Measurements from ENCODE around the gene POTEM.
"Not testable (repeated sequence)": the region's sequence is repeated elsewhere in the genome, so short reads cannot be mapped to it uniquely, and the experiment has no call there.

POTEM gene

DNA sequence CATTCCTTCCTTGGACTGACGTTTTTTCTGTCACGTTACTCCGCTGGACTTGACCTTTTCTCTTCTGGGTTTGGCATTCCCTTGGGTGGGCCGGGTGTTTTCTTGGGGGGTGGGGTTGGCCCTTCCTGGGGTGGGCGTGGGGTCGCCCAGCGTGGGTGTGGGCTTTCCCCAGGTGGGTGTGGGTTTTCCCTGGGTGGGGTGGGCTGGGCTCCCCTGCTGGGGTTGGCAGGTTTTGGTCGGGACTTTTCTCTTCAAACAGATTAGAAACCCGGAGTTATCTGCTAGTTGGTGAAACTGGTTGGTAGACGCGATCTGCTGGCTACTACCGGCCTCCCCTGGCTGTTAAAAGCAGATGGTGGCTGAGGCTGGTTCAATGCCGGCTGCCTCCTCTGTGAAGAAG lies at the start of gene POTEM:
Gene POTEM, plus strand, starts transcription at position 301 of the 400 bp plus-strand sequence. Its CDS starts 52 bp downstream, at position 353.
- not testable (repeated sequence) for DNase-seq

DNA sequence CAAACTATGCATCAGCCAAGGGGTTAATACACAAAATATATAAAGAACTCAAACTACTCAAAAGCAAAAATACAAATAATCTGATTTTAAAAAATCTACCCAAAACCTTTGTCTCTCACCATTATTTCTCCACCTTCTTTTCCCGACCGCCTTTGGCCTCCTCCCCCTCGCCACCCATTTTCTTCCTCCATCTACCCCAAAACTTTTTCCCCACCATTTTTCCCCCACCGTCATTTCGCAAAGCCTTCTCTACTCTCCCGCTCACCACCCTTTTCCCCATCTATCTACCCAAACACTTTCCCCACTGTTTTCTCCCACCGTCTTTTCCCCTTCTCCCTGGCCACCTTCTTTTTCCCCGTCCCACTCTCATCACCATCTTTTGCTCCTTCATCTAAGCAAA lies 48.9 kb upstream of the POTEM start:
- not testable (repeated sequence) for DNase-seq

DNA sequence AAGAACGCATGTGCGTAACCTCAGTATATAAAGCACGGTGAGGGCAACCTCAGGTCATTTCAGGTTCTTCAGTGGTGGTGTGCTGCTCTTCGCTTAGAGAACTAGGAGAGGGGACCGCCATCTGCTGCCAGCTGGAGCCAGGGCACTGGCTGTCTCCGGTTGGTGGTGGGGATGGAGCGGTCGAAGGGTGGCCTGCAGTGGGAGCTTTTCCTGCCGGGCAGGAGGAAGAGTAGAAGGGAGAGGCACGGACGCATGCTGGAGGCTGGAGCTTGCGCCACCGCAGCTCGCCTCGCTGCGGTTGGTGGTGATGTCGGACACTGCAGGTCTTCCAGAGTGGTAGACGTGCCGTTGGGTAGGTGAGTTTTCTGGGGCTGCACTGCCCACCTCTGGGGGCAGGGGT lies 47.2 kb upstream of the POTEM start:
- DNase-seq, result not testable (repeated sequence)

DNA sequence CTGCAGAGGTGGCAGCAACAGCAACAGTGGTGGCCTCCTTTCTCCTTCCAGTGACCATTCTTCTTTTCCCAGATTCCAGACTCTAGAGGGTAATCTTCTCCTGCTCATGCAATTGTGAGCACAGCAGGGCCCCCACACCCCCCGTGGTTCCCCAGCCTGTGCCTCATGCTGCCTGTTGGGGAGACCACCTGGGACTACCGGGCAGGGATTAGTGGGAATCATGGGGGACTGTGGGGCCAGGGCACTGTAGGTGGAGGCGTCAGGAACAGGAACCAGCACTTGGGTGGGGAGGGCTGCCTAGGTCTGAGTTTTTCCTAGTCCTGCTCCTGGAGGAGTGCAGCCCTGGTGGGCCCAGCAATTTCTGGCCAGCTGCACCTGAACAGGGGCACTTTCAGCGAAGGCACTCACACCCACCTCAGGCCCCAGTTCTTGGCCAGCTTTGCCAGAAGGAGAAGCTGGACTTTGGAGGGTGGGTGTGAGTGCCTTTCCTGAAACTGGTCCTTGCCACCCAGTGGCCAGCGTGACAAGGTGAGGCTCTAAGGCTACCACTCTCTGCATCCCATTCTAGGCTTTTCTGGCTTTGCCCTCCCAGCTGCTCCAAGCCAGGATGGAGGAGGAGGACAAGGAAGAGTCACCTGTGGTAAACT lies 46.1 kb upstream of the POTEM start:
- DNase-seq, result not testable (repeated sequence)

DNA sequence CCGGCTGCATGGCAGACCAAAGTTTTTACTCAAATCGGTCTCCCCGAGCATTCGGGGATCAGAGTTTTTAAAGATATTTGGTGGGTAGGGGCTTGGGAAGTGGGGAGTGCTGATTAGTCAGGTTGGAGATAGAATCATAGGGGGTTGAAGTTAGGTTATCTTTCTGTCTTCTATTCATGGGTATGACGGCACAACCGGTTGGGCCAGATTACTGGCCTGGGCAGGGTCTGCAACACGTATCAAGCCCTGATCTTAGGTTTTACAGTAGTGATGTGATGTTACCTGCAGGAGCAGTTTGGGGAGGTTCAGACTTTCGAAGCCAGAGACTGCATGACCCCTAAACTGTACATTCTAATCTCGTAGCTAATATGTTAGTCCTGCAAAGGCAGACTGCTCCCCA lies 30.4 kb upstream of the POTEM start:
- not testable (repeated sequence) for DNase-seq

DNA sequence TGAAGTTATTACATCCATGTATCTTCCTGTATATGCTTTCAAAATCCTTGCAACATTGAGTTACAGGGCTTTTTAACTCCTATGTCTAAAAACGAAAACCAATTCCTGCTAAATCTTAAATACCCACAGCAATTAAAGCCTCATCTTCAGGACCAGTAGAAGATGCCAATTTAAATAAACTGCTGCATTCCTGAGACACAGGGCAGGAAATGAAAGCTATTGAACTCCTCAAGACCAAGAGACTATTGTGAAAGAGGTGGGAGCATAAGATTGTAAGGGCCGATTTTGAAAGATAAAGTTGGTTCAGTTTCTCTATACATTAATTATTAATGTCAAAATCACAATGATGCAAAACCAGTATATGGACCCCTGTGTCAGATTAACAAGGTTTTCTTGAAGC lies 28.5 kb upstream of the POTEM start:
- not testable (repeated sequence) for DNase-seq

DNA sequence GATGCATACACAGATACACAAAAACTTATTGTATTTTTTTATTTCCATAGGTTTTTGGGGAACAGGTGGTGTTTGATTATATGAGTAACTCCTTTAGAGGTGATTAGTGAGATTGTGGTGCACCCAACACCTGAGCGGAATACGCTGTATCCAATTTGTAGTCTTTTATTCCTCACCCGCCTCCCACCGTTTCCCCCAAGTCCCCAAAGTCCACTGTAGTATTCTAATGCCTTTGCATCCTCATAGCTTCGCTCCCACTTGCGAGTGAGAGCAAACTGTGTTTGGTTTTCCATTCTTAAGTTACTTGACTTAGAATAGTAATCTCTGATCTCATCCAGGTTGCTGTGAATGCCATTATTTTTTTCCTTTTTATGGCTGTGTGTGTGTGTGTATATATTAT lies 17.3 kb upstream of the POTEM start:
- not testable (repeated sequence) for DNase-seq

DNA sequence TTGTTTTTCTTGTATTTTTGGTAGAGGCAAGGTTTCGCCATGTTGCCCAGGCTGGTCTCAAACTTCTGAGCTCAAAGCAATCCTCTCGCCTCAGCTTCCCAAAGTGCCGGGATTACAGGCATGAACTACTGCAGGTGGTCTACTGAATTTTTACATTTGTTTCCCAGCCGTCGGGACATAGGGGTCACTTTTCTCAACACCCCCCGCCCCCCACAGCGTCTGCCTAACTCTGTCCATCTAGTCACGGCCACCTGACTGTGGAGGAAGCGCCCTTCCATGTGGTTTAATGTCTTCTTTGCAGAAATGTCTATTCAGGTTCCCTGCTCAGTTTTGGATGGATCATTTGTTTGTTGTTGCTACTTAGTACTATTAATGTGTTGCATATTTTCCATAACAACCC lies 14.1 kb upstream of the POTEM start:
- DNase-seq, result not testable (repeated sequence)

DNA sequence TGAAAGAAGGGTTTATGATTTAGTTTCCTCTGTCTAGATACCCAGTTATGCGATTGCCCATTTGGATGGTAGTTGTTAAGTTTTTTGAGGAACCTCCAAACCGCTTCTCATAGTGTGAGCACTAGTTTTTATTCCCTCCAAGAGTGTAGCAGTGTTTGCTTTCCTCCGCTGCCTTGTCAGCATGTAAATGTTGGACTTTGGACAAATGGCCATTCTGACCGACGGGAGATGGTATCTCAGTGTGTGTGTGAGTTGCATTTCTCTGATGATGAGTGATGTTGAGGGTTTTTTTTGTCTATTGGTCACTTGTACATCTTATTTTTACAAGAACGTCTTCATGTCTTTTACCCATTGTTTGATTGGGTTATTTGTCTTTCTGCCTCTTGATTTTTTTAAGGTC lies 11.4 kb upstream of the POTEM start:
- not testable (repeated sequence) for DNase-seq

DNA sequence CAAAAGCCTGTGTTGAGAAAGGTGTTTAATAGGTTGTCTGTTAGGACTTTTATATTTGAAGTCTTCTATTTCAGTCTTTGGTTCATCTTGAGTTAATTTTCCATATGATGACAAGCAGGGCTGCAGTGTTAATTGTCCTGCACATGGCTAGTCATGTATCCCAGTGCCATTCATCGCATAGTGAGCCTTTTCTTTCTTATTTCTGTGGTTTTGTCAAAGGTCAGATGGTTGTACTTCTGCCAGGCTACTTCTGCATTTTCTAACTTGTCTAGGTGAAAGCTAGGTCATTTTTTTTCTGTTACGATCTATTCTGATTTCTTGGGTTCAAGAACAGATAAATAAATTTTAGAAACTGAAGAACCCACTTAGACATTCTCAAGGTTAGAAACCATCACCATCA lies 5.7 kb upstream of the POTEM start:
- DNase-seq, result not testable (repeated sequence)

DNA sequence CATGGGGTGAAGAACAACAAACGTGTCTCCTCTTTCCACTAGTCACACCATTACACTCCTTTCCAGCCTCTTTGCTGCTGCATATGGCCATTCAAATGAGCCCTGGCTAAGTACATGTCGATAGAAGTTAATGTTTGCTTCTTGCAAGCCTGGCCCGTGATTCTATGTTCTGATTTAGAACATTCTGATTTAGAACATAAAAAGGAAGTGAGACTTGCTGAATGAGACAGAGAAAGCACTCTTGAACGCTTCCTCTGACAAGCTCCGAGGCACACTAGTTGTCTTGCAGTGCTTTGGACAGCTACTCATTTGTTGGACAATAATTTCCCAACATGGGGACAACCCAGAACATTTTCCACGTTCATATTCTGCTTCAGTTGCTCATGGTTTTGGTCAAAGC lies 5.1 kb upstream of the POTEM start:
- DNase-seq, result not testable (repeated sequence)

DNA sequence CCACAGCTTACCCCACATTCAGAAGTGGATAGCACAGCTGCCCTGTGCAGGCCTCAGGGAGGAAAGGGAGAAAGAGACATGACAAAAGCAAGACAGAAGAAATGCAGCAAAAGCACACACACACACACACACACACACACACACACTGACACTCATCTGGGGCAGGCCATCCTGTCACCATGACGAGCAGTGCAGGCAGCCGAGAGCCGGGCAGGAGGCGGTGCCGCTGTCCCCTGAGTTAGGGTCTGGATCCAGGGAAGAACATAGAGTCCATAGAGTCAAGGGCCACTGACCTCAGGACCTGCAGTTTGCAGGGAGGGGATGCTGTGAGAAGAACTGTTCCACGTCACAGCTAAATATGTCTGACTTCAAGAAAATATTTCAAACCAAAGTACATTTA lies 4.0 kb upstream of the POTEM start:
- not testable (repeated sequence) for DNase-seq

DNA sequence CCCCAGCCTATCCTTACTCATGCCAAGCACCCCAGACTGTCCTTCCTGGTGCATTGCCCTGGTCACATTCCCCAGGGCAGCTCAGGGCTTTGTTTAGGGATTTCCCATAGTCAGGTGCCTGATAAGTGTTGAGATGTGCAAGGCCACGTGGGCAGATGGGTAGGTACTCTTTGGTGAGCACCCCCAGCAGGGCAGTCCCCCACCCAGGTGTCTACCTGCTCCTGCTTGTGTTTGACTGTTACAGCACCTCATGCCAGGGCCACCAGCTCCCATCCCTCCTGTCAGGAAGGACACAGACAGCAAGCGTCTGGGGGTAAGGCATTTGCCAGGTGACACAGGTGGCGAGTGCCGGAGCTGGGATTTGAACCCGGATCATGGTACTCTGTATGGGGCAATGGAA lies 2.4 kb upstream of the POTEM start:
- DNase-seq, result not testable (repeated sequence)

DNA sequence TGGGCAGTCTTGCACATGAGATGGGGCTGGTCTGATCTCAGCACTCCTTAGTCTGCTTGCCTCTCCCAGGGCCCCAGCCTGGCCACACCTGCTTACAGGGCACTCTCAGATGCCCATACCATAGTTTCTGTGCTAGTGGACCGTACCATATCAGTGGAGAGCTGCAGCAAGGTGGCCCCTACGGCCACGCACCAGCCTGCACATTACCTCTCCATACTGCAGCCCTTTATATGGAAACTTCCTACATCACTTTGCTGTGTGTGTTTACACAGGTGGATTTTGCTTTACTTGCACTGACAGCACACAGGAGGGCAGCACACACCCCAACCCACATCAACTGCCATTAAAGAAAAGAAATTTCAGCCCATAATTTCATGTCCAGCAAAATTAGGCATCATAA lies 35.3 kb downstream of the POTEM start:
- not testable (repeated sequence) for DNase-seq

DNA sequence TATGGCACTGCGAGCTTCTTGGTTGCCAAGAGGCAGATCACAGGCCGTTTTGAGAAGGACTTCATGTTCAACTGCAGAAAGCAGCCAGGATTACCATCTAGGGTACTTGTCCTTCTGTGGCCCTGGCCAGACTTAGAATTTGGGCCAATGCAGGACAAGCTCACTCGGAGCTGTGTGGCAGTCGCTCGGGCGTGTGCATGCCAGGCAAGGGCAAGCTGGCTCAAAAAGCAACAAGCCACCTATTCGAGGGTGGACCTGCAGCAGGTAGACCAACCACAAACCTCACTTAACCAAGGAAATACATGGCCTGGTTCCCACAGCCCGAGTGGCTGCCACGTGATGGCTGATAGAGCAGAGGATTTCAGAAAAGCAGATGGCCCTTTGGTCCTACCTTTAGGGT lies 39.3 kb downstream of the POTEM start:
- not testable (repeated sequence) for DNase-seq

DNA sequence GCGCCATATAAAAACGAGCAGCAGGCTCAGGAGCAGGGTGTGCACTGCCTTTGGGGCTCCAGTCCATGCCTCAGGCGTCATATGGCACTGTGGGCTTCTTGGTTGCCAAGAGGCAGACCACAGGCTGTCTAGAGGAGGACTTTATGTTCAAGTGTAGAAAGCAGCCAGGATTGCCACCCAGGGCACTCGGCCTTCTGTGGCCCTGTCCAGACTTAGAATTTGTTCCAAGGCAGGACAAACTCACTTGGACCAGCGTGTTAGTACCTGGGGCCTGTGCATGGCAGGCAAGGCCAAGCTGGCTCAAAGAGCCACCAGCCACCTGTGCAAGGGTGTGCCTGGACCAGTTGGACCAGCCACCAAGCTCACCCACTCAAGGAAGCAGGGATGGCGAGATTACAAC lies 40.4 kb downstream of the POTEM start:
- DNase-seq, result not testable (repeated sequence)

DNA sequence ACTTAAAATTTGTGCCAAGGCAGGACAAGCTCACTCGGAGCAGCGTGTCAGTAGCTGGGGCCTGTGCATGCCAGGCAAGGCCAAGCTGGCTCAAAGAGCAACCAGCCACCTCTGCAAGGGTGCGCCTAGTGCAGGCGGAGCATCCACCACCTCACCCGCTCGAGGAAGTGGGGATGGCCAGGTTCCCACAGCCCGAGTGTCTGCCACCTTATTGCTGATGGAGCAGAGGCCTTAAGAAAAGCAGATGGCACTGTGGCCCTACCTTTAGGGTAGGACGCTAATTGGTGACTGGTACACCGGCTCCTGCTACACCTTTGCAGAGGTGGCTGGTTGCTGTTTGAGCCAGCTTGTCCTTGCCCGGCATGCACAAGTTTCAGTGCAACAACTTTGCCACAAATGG lies 43.8 kb downstream of the POTEM start:
- not testable (repeated sequence) for DNase-seq

DNA sequence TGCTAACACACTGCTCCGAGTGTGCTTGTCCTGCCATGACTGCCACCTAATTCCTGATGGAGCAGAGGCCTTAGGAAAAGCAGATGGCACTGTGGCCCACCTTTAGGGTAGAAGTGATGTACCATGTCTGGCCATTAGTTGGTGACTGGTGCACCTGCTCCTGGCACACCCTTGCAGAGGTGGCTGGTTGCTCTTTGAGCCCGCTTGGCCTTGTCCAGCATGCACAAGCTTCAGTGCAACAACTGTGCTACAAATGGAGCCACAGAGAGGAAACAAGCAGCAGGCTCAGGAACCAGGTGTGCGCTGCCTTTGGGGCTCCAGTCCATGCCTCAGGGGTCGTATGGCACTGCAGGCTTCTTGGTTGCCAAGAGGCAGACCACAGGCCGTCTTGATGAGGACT lies 44.5 kb downstream of the POTEM start:
- DNase-seq, result not testable (repeated sequence)

DNA sequence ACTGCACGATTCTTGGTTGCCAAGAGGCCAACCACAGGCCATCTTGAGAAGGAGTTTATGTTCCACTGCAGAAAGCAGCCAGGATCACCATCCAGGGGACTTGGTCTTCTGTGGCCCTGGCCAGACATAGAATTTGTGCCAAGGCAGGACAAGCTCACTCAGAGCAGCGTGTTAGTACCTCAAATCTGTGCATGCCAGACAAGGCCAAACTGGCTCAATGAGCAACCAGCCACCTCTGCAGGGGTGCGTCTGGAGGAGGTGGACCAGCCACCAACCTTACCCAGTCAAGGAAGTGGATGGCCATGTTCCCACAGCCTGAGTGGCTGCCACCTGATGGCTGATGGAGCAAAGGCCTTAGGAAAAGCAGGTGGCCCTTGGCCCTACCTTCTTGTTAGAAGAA lies 48.0 kb downstream of the POTEM start:
- DNase-seq, result not testable (repeated sequence)

DNA sequence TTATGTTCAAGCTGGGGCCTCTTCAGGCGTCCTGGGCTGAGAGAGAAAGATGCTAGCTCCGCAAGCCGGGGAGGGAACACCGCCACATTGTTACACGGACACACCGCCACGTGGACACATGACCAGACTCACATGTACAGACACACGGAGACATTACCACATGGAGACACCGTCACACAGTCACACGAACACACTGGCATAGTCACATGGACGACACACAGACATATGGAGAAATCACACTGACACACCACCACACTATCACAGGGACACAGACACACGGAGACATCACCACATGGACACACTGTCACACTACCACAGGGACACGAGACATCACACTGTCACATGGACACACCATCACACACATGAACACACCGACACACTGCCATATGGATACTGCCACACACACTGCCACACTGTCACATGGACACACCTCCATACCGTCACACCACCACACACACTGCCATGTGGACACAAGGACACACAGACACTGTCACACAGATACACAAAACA lies 57.9 kb downstream of the POTEM start:
- DNase-seq, result not testable (repeated sequence)

DNA sequence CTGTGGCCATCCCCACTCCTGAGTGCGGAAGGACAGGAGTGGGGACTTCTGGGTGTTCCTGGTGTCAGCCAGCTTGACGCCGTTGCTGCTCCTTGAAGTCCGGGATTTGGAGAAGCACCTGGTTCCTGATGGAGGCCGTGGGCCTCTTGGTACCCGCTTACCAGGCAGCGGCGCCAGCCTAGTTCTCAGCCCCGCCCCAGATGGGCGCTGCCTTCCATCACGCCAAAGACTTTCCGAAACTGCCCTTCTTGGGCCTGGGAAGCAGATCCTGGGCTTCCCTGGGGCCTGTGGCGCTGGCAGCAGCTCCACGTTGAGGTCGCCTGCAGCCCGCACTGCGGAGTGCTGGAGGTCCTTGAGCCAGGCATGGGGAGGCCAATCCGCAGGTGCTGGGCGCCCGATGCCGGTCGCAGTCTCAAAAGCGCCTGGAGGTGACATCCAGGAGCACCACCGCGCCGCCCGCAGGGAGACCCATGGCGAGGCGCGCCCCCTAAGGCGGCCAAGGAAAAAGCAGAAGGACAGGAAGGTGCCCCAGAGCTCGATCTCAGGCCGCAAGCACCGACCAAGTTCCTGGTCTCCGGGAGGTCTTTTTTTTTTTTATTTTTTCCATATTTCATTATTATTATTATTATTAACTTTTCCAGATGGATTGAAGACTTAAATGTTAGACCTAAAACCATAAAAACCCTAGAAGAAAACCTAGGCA lies 59.6 kb downstream of the POTEM start:
- DNase-seq, result not testable (repeated sequence)

DNA sequence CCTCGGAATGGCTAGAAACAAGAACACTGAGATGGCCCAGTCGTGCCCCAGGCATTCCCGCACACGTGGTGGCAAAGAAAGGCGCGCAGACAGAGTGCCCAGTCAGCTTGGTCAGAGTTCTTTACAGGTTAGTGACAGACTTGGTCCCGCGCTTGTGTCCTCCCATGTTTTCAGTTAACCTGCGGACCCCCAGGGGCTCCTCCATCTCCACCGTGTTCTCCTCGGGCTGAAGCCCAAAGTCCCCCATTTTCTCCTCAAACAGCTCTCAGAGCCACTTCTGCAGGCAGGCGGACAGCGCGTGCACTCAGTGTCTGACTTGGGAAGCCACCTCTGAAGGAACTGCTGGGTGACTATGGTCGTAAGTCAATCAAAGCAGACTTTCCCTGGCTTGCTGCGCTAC lies 60.7 kb downstream of the POTEM start:
- not testable (repeated sequence) for DNase-seq

DNA sequence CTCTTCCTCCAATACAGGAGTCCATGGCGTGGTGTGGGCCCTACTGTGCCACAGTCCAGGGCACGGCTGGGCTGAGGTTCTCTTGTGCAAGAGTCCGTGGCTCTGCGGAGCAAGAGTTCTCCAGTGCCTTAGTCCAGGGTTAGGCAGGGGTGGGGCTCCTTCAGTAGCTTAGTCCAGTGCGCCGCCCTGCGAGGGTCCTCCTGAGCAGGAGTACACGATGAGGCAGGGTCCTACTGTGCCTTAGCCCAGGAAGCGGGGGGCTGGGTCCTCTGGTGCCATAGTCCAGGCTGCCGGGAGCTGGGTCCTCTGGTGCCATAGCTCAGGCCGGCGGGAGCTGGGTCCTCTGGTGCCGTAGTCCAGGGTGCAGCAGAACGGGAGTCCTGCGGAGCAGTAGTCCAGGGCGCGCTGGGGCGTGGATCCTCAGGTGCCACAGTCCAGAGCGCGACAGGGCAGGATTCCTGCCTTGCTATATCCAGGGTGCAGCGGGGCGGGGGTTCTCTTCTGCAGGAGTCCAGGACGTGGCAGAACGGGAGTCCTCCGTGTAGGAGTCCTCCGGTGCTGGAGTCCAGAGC lies 69.7 kb downstream of the POTEM start:
- DNase-seq, result not testable (repeated sequence)

All from NCI-H187 treated with DMSO at 0.1 percent for 48 hours (cell line).